ENCODE data around the gene CST7. TPM values are rescaled to one million over a fixed set of nuclear protein-coding genes. Genes with fewer than 3 reads are reported as not detected.
"Not testable (repeated sequence)": the region's sequence is repeated elsewhere in the genome, so short reads cannot be mapped to it uniquely, and the experiment has no call there.

Gene CST7
- total and polyA plus RNA-seq, 2 donors (not counting 3 experiments of a cell fraction or from before 2014, with no cell fraction given): not detected

DNA sequence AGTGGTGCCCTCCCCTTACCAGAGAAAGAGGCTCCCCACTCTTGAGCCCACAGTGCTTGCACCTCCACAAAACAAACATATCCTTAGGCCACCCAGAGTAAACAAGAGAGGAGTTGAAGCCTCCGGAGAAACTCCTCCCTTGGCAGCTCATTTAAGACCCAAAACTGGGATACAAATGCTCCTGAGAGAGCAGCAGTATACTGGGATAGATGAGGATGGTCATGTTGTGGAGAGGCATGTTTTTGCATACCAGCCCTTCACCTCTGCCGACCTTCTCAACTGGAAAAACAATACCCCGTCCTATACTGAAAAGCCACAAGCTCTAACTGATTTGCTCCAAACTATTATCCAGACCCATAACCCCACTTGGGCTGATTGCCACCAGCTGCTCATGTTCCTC, 28.4 kb upstream of the CST7 start:
- CTCF ChIA-PET: interaction anchor here (7.8 kb wide), 1 partner anchor 982 kb away, joined by 120 read pairs; no protein-coding TSS in a partner anchor
- dilution Hi-C loops (cut with MboI; ENCODE audit: extremely low pct_ligation_motif_present, low sequenced_read_pairs); H3K9ac ChIP-seq (replicated peaks; ENCODE audit: extremely low read depth, insufficient read depth, low read length); BruUV-seq (replicated peaks); H3K9me3 ChIP-seq (replicated peaks; ENCODE audit: control insufficient read depth, insufficient read depth, low read length); intact Hi-C loops (cut with micrococcal nuclease); H3K4me3 ChIP-seq (replicated peaks in 1 of 3; ENCODE audit: insufficient read depth in 1 of 3, low read depth in 1 of 3, low read length in 3 of 3); H3K36me3 ChIP-seq (ENCODE audit: control insufficient read depth in 2 of 2, extremely low read depth in 1 of 2, insufficient read depth in 2 of 2, low read length in 2 of 2); H3K27ac ChIP-seq (ENCODE audit: insufficient read depth, low read depth, low read length); FAIRE-seq; H3K4me2 ChIP-seq (ENCODE audit: insufficient read depth, low read length); H3K4me1 ChIP-seq (ENCODE audit: control insufficient read depth, extremely low read depth, insufficient read depth, low read length); DNase-seq (ENCODE audit: low read depth, low spot score); POLR2A ChIA-PET; H3K9me1 ChIP-seq (replicated peaks; ENCODE audit: control insufficient read depth, extremely low read depth, insufficient read depth, low read length); H2AFZ ChIP-seq (ENCODE audit: low read depth, low read length); H3K27me3 ChIP-seq (ENCODE audit: control insufficient read depth in 2 of 2, insufficient read depth in 2 of 2, low read length in 2 of 2); H4K20me1 ChIP-seq (replicated peaks; ENCODE audit: control insufficient read depth, extremely low read depth, insufficient read depth, low read length); H3K79me2 ChIP-seq (ENCODE audit: control insufficient read depth, insufficient read depth, low read length): not testable (repeated sequence)

DNA sequence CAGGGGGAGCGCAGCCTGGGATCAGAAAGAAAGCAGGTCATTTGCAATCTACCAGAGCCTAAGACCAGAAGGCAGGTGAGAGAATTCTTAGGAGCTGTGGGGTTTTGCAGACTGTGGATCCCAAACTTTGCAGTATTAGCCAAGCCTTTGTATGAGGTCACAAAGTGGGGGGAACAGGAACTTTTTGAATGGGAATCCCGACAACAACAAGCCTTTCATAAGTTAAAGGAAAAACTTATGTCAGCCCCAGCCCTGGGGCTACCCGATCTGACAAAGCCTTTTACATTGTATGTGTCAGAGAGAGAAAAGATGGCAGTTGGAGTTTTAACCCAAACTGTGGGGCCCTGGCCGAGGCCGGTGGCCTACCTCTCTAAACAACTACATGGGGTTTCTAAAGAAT, 19.8 kb upstream of the CST7 start:
- BruUV-seq (replicated peaks); H3K9me3 ChIP-seq (replicated peaks; ENCODE audit: control insufficient read depth, insufficient read depth, low read length); H3K4me3 ChIP-seq (replicated peaks in 1 of 3; ENCODE audit: insufficient read depth in 1 of 3, low read depth in 1 of 3, low read length in 3 of 3); FAIRE-seq; H4K20me1 ChIP-seq (replicated peaks; ENCODE audit: control insufficient read depth, extremely low read depth, insufficient read depth, low read length); H3K9ac ChIP-seq (replicated peaks; ENCODE audit: extremely low read depth, insufficient read depth, low read length); H2AFZ ChIP-seq (ENCODE audit: low read depth, low read length); intact Hi-C loops (cut with micrococcal nuclease); H3K79me2 ChIP-seq (ENCODE audit: control insufficient read depth, insufficient read depth, low read length); POLR2A ChIA-PET; H3K27me3 ChIP-seq (ENCODE audit: control insufficient read depth in 2 of 2, insufficient read depth in 2 of 2, low read length in 2 of 2); H3K36me3 ChIP-seq (ENCODE audit: control insufficient read depth in 2 of 2, extremely low read depth in 1 of 2, insufficient read depth in 2 of 2, low read length in 2 of 2); dilution Hi-C loops (cut with MboI; ENCODE audit: extremely low pct_ligation_motif_present, low sequenced_read_pairs); H3K27ac ChIP-seq (ENCODE audit: insufficient read depth, low read depth, low read length); H3K4me1 ChIP-seq (ENCODE audit: control insufficient read depth, extremely low read depth, insufficient read depth, low read length); CTCF ChIA-PET; H3K4me2 ChIP-seq (ENCODE audit: insufficient read depth, low read length); DNase-seq (ENCODE audit: low read depth, low spot score); H3K9me1 ChIP-seq (replicated peaks; ENCODE audit: control insufficient read depth, extremely low read depth, insufficient read depth, low read length): not testable (repeated sequence)

DNA sequence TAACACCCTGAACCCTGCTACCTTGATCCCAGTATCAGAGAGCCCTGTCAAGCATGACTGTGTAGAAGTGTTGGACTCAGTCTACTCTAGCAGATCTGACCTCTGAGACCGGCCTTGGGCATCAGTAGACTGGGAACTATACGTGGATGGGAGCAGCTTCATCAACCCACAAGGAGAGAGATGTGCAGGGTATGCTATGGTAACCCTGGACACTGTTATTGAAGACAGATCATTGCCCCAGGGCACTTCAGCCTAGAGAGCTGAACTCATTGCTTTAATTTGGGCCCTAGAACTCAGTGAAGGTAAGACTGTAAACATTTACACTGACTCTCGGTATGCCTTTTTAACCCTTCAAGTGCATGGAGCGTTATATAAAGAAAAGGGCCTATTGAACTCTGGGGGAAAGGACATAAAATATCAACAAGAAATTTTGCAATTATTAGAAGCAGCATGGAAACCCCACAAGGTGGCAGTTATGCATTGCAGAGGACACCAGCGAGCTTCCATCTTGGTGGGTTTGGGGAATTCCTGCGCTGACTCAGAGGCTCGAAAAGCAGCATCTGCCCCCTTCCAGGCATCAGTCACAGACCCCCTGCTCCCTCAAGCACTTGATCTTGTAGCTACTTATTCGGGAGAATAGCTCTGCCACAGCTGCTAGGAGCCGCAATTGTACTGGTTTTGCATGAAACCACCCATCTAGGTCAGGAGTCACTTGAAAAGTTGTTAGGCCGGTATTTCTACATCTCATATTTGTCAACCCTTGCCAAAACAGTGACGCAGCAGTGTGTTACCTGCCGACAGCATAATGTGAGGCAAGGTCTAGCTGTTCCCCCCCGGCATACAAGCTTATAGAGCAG, 19.0 kb upstream of the CST7 start:
- H3K4me1 ChIP-seq (ENCODE audit: control insufficient read depth, extremely low read depth, insufficient read depth, low read length); dilution Hi-C loops (cut with MboI; ENCODE audit: extremely low pct_ligation_motif_present, low sequenced_read_pairs); H3K27me3 ChIP-seq (ENCODE audit: control insufficient read depth in 2 of 2, insufficient read depth in 2 of 2, low read length in 2 of 2); H3K4me3 ChIP-seq (replicated peaks in 1 of 3; ENCODE audit: insufficient read depth in 1 of 3, low read depth in 1 of 3, low read length in 3 of 3); H3K79me2 ChIP-seq (ENCODE audit: control insufficient read depth, insufficient read depth, low read length); intact Hi-C loops (cut with micrococcal nuclease); H3K27ac ChIP-seq (ENCODE audit: insufficient read depth, low read depth, low read length); FAIRE-seq; H4K20me1 ChIP-seq (replicated peaks; ENCODE audit: control insufficient read depth, extremely low read depth, insufficient read depth, low read length); H3K9ac ChIP-seq (replicated peaks; ENCODE audit: extremely low read depth, insufficient read depth, low read length); H3K9me1 ChIP-seq (replicated peaks; ENCODE audit: control insufficient read depth, extremely low read depth, insufficient read depth, low read length); H2AFZ ChIP-seq (ENCODE audit: low read depth, low read length); POLR2A ChIA-PET; DNase-seq (ENCODE audit: low read depth, low spot score); H3K4me2 ChIP-seq (ENCODE audit: insufficient read depth, low read length); BruUV-seq (replicated peaks); H3K36me3 ChIP-seq (ENCODE audit: control insufficient read depth in 2 of 2, extremely low read depth in 1 of 2, insufficient read depth in 2 of 2, low read length in 2 of 2); H3K9me3 ChIP-seq (replicated peaks; ENCODE audit: control insufficient read depth, insufficient read depth, low read length): not testable (repeated sequence)
- CTCF ChIA-PET: interaction anchor here (1.1 to 1.8 kb wide), 3 partner anchors 19 to 996 kb away, joined by 3 to 9 read pairs (median 3); partner anchors contain the start of gene CST7

Data from endothelial cell of umbilical vein (primary cell).